ENCODE measurements around the gene CHTF18. TPM values are rescaled to one million over a fixed set of nuclear protein-coding genes. Genes with fewer than 3 reads are reported as not detected.

The CHTF18 gene
- total and polyA plus RNA-seq, 2 donors from 2014 or later: 4.2 to 16.0 TPM

GRCh38 chr16:763369-764183, 24.8 kb upstream of the CHTF18 start:
- H3K9me3 ChIP-seq (ENCODE audit: control insufficient read depth in 2 of 3, insufficient read depth in 1 of 3, low read length in 3 of 3): no peaks in the 10 kb centered on the region
- no peaks in the 10 kb centered on the region for H3K4me1 ChIP-seq (ENCODE audit: control insufficient read depth in 2 of 3, insufficient read depth in 2 of 3, low read depth in 1 of 3, low read length in 3 of 3)
- no peak overlapping the region for H3K4me3 ChIP-seq (ENCODE audit: low read length in 3 of 3)
- no peaks in the 10 kb centered on the region for H3K36me3 ChIP-seq (ENCODE audit: control insufficient read depth in 2 of 3, insufficient read depth in 3 of 3, low read length in 3 of 3)
- intact Hi-C loops (cut with DNase I): no loop called here
- FAIRE-seq (no peak), DNase-seq (peak in 1 of 5 donors; percentile 51)
- H3K9ac ChIP-seq (ENCODE audit: low read length in 3 of 3): no peak overlapping the region
- no peak overlapping the region for H3K27ac ChIP-seq (ENCODE audit: low read depth in 2 of 2, low read length in 2 of 2)
- H3K27me3 ChIP-seq (ENCODE audit: control insufficient read depth, insufficient read depth, low read length): no peaks in the 10 kb centered on the region
- TF ChIP-seq, protein P1, sequence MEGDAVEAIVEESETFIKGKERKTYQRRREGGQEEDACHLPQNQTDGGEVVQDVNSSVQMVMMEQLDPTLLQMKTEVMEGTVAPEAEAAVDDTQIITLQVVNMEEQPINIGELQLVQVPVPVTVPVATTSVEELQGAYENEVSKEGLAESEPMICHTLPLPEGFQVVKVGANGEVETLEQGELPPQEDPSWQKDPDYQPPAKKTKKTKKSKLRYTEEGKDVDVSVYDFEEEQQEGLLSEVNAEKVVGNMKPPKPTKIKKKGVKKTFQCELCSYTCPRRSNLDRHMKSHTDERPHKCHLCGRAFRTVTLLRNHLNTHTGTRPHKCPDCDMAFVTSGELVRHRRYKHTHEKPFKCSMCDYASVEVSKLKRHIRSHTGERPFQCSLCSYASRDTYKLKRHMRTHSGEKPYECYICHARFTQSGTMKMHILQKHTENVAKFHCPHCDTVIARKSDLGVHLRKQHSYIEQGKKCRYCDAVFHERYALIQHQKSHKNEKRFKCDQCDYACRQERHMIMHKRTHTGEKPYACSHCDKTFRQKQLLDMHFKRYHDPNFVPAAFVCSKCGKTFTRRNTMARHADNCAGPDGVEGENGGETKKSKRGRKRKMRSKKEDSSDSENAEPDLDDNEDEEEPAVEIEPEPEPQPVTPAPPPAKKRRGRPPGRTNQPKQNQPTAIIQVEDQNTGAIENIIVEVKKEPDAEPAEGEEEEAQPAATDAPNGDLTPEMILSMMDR (IDR thresholded peaks at IDR 0.05; ENCODE audit: borderline replicate concordance, extremely low read depth, insufficient read depth): no peak

DNA sequence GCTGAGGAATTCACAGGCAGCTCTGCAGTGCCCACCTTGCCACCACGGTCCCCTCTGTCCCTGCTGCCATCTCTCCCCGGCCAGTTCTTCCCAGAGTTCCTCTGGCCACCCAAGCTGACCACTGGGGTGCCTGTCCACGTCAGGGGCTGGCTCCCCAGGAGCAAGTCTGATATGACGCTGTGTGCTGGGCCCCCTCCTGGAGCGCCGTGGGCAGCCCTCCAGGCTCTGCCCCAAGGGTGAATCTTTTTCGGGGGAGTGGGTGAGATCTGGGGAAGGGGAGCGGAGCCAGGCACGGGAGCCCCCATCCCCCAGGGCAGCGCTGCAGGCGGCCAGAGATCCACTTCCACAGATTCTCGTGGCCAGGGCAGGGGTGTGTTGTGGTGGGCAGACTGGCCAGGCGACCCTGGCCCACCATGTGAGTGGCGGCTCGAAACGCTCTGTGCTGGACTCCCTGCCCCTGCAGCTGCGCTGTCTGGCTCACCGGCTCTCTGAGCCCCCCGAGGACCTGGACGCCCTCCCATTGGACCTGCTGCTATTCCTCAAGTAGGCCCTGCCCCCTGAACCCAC, 24.2 kb upstream of the CHTF18 start:
- Histone ChIP-seq H3K36me3 (ENCODE audit: control insufficient read depth in 2 of 3, insufficient read depth in 3 of 3, low read length in 3 of 3) (no peaks in the 10 kb centered on the region), H3K4me1 (ENCODE audit: control insufficient read depth in 2 of 3, insufficient read depth in 2 of 3, low read depth in 1 of 3, low read length in 3 of 3) (no peaks in the 10 kb centered on the region), H3K27ac (ENCODE audit: low read depth in 2 of 2, low read length in 2 of 2) (no peak overlapping the region), H3K9me3 (ENCODE audit: control insufficient read depth in 2 of 3, insufficient read depth in 1 of 3, low read length in 3 of 3) (no peaks in the 10 kb centered on the region), H3K9ac (ENCODE audit: low read length in 3 of 3) (no peak overlapping the region), H3K4me3 (ENCODE audit: low read length in 3 of 3) (no peak overlapping the region), H3K27me3 (ENCODE audit: control insufficient read depth, insufficient read depth, low read length) (no peaks in the 10 kb centered on the region)
- FAIRE-seq: no peak
- TF ChIP-seq, protein P1 (IDR thresholded peaks at IDR 0.05; ENCODE audit: borderline replicate concordance, extremely low read depth, insufficient read depth): no peak
- intact Hi-C loops (cut with DNase I): no loop called here
- DNase-seq: peak in 1 of 5 donors; percentile 39

DNA sequence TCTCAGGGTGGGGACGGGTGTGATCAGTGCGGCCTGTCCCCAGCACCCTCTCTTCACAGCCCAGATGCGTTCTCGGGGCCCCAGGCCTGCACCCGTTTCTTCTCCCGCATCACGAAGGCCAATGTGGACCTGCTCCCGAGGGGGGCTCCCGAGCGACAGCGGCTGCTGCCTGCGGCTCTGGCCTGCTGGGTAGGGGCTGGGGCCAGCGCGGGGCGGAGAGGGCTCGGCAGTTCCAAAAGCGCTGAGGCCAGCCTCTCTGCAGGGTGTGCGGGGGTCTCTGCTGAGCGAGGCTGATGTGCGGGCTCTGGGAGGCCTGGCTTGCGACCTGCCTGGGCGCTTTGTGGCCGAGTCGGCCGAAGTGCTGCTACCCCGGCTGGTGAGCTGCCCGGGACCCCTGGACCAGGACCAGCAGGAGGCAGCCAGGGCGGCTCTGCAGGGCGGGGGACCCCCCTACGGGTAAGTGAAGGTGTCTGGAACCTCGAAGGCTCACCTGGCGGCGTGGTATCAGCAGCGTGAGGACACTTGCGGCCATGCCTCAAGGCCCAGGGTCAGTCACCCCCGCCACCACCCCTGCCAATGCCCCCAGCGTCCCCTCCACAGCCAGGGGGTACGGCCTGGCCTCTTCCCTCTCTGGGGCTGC, 23.5 kb upstream of the CHTF18 start:
- H3K9ac ChIP-seq (ENCODE audit: low read length in 3 of 3): no peak overlapping the region
- no peak overlapping the region for H3K4me3 ChIP-seq (ENCODE audit: low read length in 3 of 3)
- DNase-seq (peak in 1 of 5 donors; percentile 44), FAIRE-seq (no peak)
- H3K27ac ChIP-seq (ENCODE audit: low read depth in 2 of 2, low read length in 2 of 2): no peak overlapping the region
- no peaks in the 10 kb centered on the region for H3K4me1 ChIP-seq (ENCODE audit: control insufficient read depth in 2 of 3, insufficient read depth in 2 of 3, low read depth in 1 of 3, low read length in 3 of 3)
- intact Hi-C loops (cut with DNase I): no loop called here
- no peaks in the 10 kb centered on the region for H3K9me3 ChIP-seq (ENCODE audit: control insufficient read depth in 2 of 3, insufficient read depth in 1 of 3, low read length in 3 of 3)
- no peaks in the 10 kb centered on the region for H3K27me3 ChIP-seq (ENCODE audit: control insufficient read depth, insufficient read depth, low read length)
- H3K36me3 ChIP-seq (ENCODE audit: control insufficient read depth in 2 of 3, insufficient read depth in 3 of 3, low read length in 3 of 3): no peaks in the 10 kb centered on the region
- TF ChIP-seq, protein P1 (IDR thresholded peaks at IDR 0.05; ENCODE audit: borderline replicate concordance, extremely low read depth, insufficient read depth): no peak

Data from kidney (tissue), 14 donors.